ENCODE measurements around the gene FLII.

- TF ChIP-seq CTCF (IDR thresholded peaks at IDR 0.05 in 2 of 3, conservative IDR thresholded peaks at IDR 0.05 in 1 of 3; ENCODE audit: borderline replicate concordance in 1 of 3, insufficient read depth in 1 of 3, low read depth in 2 of 3, low read length in 2 of 3) (no peak), EZH2phosphoT487 (IDR thresholded peaks at IDR 0.05; ENCODE audit: borderline replicate concordance) (no peak), POLR2A (IDR thresholded peaks at IDR 0.05; ENCODE audit: borderline replicate concordance, extremely low read depth, insufficient read depth, insufficient read length) (no peak), SRF (IDR thresholded peaks at IDR 0.05; ENCODE audit: low read depth) (no peak), TCF7L2 (IDR thresholded peaks at IDR 0.05; ENCODE audit: borderline replicate concordance, extremely low read depth, insufficient read depth, insufficient read length) (no peak), JUND (IDR thresholded peaks at IDR 0.05) (no peak), ZFX (IDR thresholded peaks at IDR 0.05) (no peak)
These were observed 3.6 kb upstream of the FLII start for GRCh38 chr17:18262111-18262510.

All from HCT116 (cell line).